ENCODE results near the gene VOPP1. TPM values are rescaled to one million over a fixed set of nuclear protein-coding genes. Genes with fewer than 3 reads are reported as not detected.

The VOPP1 gene
- total and polyA plus RNA-seq, 9 of the 15 experiments (the other 6 are each of a cell fraction or from before 2014, with no cell fraction given), result 8.2 to 45.8 (median 31.2) TPM

- no peak for TF ChIP-seq ZNF407 (IDR thresholded peaks at IDR 0.05; ENCODE audit: low read depth)
- TF ChIP-seq L3MBTL2 (IDR thresholded peaks at IDR 0.05), result no peak
- TF ChIP-seq ZNF655 (CRISPR knock-in tag; IDR thresholded peaks at IDR 0.05), result no peak
- TF ChIP-seq ERF (CRISPR knock-in tag; IDR thresholded peaks at IDR 0.05), result no peak
- TF ChIP-seq ZBTB9 (CRISPR knock-in tag; IDR thresholded peaks at IDR 0.05), result peak; percentile 51; the same call in 1 of the 2 replicates
- TF ChIP-seq CREB3L1 (IDR thresholded peaks at IDR 0.05; ENCODE audit: borderline replicate concordance, low read depth), result no peak; the same call in 1 of the 2 replicates
- no peak for TF ChIP-seq ZNF140 (CRISPR knock-in tag; IDR thresholded peaks at IDR 0.05)
- no peak for TF ChIP-seq ZNF217 (CRISPR knock-in tag; IDR thresholded peaks at IDR 0.05)
- TF ChIP-seq FOXJ3 (CRISPR knock-in tag; IDR thresholded peaks at IDR 0.05), result no peak
- no peak for TF ChIP-seq ARID1B (IDR thresholded peaks at IDR 0.05)
- no peak for TF ChIP-seq TCF7 (IDR thresholded peaks at IDR 0.05; ENCODE audit: borderline replicate concordance)
- TF ChIP-seq GTF2B (IDR thresholded peaks at IDR 0.05; ENCODE audit: extremely low read depth, insufficient read length), result no peak
Measured at GRCh38 chr7:55572378-55573233, at the start of gene VOPP1 (continued).
